Endothelial cell of umbilical vein (primary cell): ENCODE measurements around the gene CXorf65. TPM values are rescaled to one million over a fixed set of nuclear protein-coding genes. Genes with fewer than 3 reads are reported as not detected.

Experiments used
- BruUV-seq: library from RNA; stranded (reverse); fragments of 400-500 nt; replicated peaks from 2 replicates; lab custom pipeline; 2021; lab: Mats Ljungman, UMichigan
- CTCF ChIA-PET: fragments of 300-600, 350-600 bp; sonication (Branson Sonifier 250); formaldehyde crosslinking; loops from one replicate; lab custom pipeline; 2021; ENCODE audit warnings: antibody characterized with exemption, inconsistent platforms; lab: Charles Lee
- POLR2A ChIA-PET: fragments of 300-600, 350-600 bp; sonication (Branson Sonifier 250); formaldehyde crosslinking; loops from one replicate; lab custom pipeline; 2021; ENCODE audit warnings: antibody characterized with exemption, inconsistent platforms; lab: Charles Lee
- DNase-seq: peaks from one replicate; pipeline ENCODE4 v3.0.0-alpha.2; 2011; ENCODE audit warnings: low read depth, low spot score
- FAIRE-seq: peaks from 2 replicates; lab custom pipeline; 2011; peaks lifted over from hg19 to GRCh38; lab: Jason Lieb, UNC
- H2AFZ ChIP-seq: 2 replicates; pipeline ENCODE4 v1.6.0; 2012; ENCODE audit warnings: low read depth, low read length, control low read depth, inconsistent platforms
- H3K27ac ChIP-seq: 2 replicates; pipeline ENCODE4 v1.5.1; 2011; ENCODE audit warnings: low read depth, mild to moderate bottlenecking, control low read depth, low read length, moderate library complexity; ENCODE audit not compliant: insufficient read depth
- H3K27me3 ChIP-seq, 2 experiments: 2 replicates each; pipeline versions ENCODE4 v1.6.0 to v1.6.1; 2011; ENCODE audit warnings: low read length in 2 of 2, mixed read lengths in 1 of 2; ENCODE audit not compliant: control insufficient read depth in 2 of 2, insufficient read depth in 2 of 2
- H3K36me3 ChIP-seq, 2 experiments: 2 replicates in 1 of 2; 3 replicates in 1 of 2; pipeline ENCODE4 v1.5.1; 2011; ENCODE audit warnings: low read length in 2 of 2, mild to moderate bottlenecking in 1 of 2, moderate library complexity in 1 of 2; ENCODE audit not compliant: control insufficient read depth in 2 of 2, insufficient read depth in 2 of 2; ENCODE audit errors: extremely low read depth in 1 of 2
- H3K4me1 ChIP-seq: 3 replicates; pipeline ENCODE4 v1.5.1; 2011; ENCODE audit warnings: mild to moderate bottlenecking, low read length; ENCODE audit not compliant: control insufficient read depth, insufficient read depth; ENCODE audit errors: extremely low read depth
- H3K4me2 ChIP-seq: 2 replicates; pipeline ENCODE4 v1.6.1; 2011; ENCODE audit warnings: low read length, control low read depth, mixed read lengths; ENCODE audit not compliant: insufficient read depth
- H3K4me3 ChIP-seq, 3 experiments: fragments of 200-600 bp in 1 of 3; sonication (generic), shearing (Covaris generic) in 1 of 3; replicated peaks in 1 of 3; 2 replicates each; pipeline ENCODE4 v1.5.1; 2011 to 2016; ENCODE audit warnings: control low read depth in 3 of 3, low read length in 3 of 3, mild to moderate bottlenecking in 2 of 3, inconsistent platforms in 1 of 3, low read depth in 1 of 3, moderate library complexity in 1 of 3; ENCODE audit not compliant: insufficient read depth in 1 of 3
- H3K79me2 ChIP-seq: 2 replicates; pipeline ENCODE4 v1.6.0; 2012; ENCODE audit warnings: low read length, inconsistent platforms; ENCODE audit not compliant: control insufficient read depth, insufficient read depth
- H3K9ac ChIP-seq: replicated peaks from 2 replicates; pipeline ENCODE3; 2011; ENCODE audit warnings: low read length, control low read depth; ENCODE audit not compliant: insufficient read depth; ENCODE audit errors: extremely low read depth
- H3K9me1 ChIP-seq: replicated peaks from 3 replicates; pipeline ENCODE4 v1.6.0; 2011; ENCODE audit warnings: mild to moderate bottlenecking, low read length; ENCODE audit not compliant: control insufficient read depth, insufficient read depth; ENCODE audit errors: extremely low read depth
- H3K9me3 ChIP-seq: replicated peaks from 2 replicates; pipeline ENCODE4 v1.5.1; 2012; ENCODE audit warnings: low read length, inconsistent platforms; ENCODE audit not compliant: control insufficient read depth, insufficient read depth
- H4K20me1 ChIP-seq: replicated peaks from 2 replicates; pipeline ENCODE3; 2011; ENCODE audit warnings: mild to moderate bottlenecking, low read length; ENCODE audit not compliant: control insufficient read depth, insufficient read depth; ENCODE audit errors: extremely low read depth
- CTCF ChIP-seq, 2 donors: IDR thresholded peaks; 1 replicate in 1 of 2; 2 replicates in 1 of 2; pipeline ENCODE4 v1.5.1; 2011; ENCODE audit warnings: low read length in 2 of 2, mild to moderate bottlenecking in 2 of 2, moderate library complexity in 2 of 2, control low read depth in 1 of 2, inconsistent platforms in 1 of 2, low read depth in 1 of 2; ENCODE audit not compliant: insufficient read depth in 1 of 2; ENCODE audit errors: extremely low read depth in 1 of 2
- EZH2 ChIP-seq: IDR thresholded peaks from 2 replicates; pipeline ENCODE4 v1.6.1; 2012; ENCODE audit warnings: borderline replicate concordance, low read depth, mild to moderate bottlenecking, moderate library complexity, low read length, inconsistent platforms; ENCODE audit not compliant: severe bottlenecking
- FOS ChIP-seq: IDR thresholded peaks from 2 replicates; pipeline ENCODE4 v1.6.1; 2011; ENCODE audit warnings: mild to moderate bottlenecking, low read length, moderate library complexity, borderline replicate concordance; ENCODE audit not compliant: insufficient read depth
- GATA2 ChIP-seq: IDR thresholded peaks from 2 replicates; pipeline ENCODE4 v1.7.0; 2011; ENCODE audit warnings: low read depth, mild to moderate bottlenecking, moderate library complexity, mixed read lengths, low read length; ENCODE audit not compliant: insufficient read length, insufficient read depth
- JUN ChIP-seq: IDR thresholded peaks from 2 replicates; pipeline ENCODE4 v1.6.1; 2011; ENCODE audit warnings: borderline replicate concordance, low read depth; ENCODE audit not compliant: insufficient read length, insufficient read depth
- MAX ChIP-seq: IDR thresholded peaks from 2 replicates; pipeline ENCODE4 v1.6.1; 2011; ENCODE audit not compliant: insufficient read depth, insufficient read length
- MYC ChIP-seq: IDR thresholded peaks from one replicate; pipeline ENCODE4 v1.6.1; 2011; ENCODE audit warnings: mild to moderate bottlenecking, low read depth, low read length
- POLR2A ChIP-seq: IDR thresholded peaks from 2 replicates; pipeline ENCODE4 v1.6.1; 2012; ENCODE audit warnings: low read depth, mild to moderate bottlenecking, control low read depth, low read length
- POLR2AphosphoS5 ChIP-seq: IDR thresholded peaks from 2 replicates; pipeline ENCODE4 v1.6.1; 2012; ENCODE audit warnings: low read depth, mild to moderate bottlenecking, control low read depth, low read length, moderate library complexity; ENCODE audit not compliant: insufficient read depth
- dilution Hi-C: fragments of 300-500 bp; cut with MboI; formaldehyde crosslinking; loops from one replicate; pipeline ENCODE4 v1.15.0; 2019; ENCODE audit warnings: low sequenced_read_pairs; ENCODE audit not compliant: extremely low pct_ligation_motif_present
- intact Hi-C: fragments of 100-400 bp; cut with micrococcal nuclease; formaldehyde crosslinking; loops from one replicate; pipeline ENCODE4 v1.10.0; 2022
- polyA plus RNA-seq, 4 experiments: library from polyadenylated mRNA; depleted of rRNA in 3 of 4; stranded (reverse) in 3 of 4; unstranded in 1 of 4; fragments of >200 nt; gene quantifications; 2 replicates each; pipeline versions ENCODE4 v1.2.1 to v1.2.3, GENCODE V29; 2011 to 2012; ENCODE audit warnings: missing spikeins in 1 of 4
- total RNA-seq: library from RNA; stranded (reverse); gene quantifications from 2 replicates; pipeline ENCODE4 v1.2.3, GENCODE V29; 2021

Gene CXorf65
- total and polyA plus RNA-seq, 2 donors (not counting 3 experiments of a cell fraction or from before 2014, with no cell fraction given): not detected

GRCh38 chrX:71057848-71058530 lies 48.6 kb downstream of the CXorf65 start:
- TF ChIP-seq FOS (no peak), EZH2 (no peak), JUN (no peak), MYC (no peak)
- H3K4me1 ChIP-seq: no peaks in the 10 kb centered on the region
- intact Hi-C loops: no loop called here
- no peak overlapping the region for H3K9ac ChIP-seq
- no peak overlapping the region for H3K4me3 ChIP-seq
- H3K27me3 ChIP-seq: no peaks in the 10 kb centered on the region
- POLR2A ChIA-PET: interaction anchor here (0.6 kb wide), 1 partner anchor 82 kb away, joined by 3 read pairs; no protein-coding TSS in a partner anchor
- FAIRE-seq (peak; percentile 31), DNase-seq (no peak)
- no peaks in the 10 kb centered on the region for H3K79me2 ChIP-seq
- H3K36me3 ChIP-seq: peaks cover 0 to 9% of the 10 kb centered on the region in 2 experiments
- no TSS peak for BruUV-seq
- CTCF ChIA-PET: no interaction called here
- H3K9me1 ChIP-seq: no peaks in the 10 kb centered on the region
- H3K9me3 ChIP-seq: no peaks in the 10 kb centered on the region
- no peak overlapping the region for H3K4me2 ChIP-seq
- H4K20me1 ChIP-seq: no peaks in the 10 kb centered on the region
- dilution Hi-C loops: no loop called here
- no peak overlapping the region for H2AFZ ChIP-seq
- no peak overlapping the region for H3K27ac ChIP-seq

- no TSS peak for BruUV-seq
- dilution Hi-C loops: no loop called here
- H3K27me3 ChIP-seq: no peaks in the 10 kb centered on the region
- peaks cover 0 to 9% of the 10 kb centered on the region in 2 experiments for H3K36me3 ChIP-seq
- no peak for TF ChIP-seq MAX
- no peak for TF ChIP-seq POLR2AphosphoS5
- no peak for TF ChIP-seq JUN
- no peak for TF ChIP-seq FOS
- no peak for TF ChIP-seq CTCF (IDR thresholded peaks at IDR 0.05; ENCODE audit: extremely low read depth in 1 of 2, insufficient read depth in 1 of 2, low read depth in 1 of 2, low read length in 2 of 2)
- no peak for TF ChIP-seq GATA2
- TF ChIP-seq POLR2A: no peak
- TF ChIP-seq MYC: no peak
- no peak for TF ChIP-seq EZH2
- no peak overlapping the region for H2AFZ ChIP-seq
- H3K79me2 ChIP-seq: no peaks in the 10 kb centered on the region
- no peaks in the 10 kb centered on the region for H3K9me1 ChIP-seq
- H3K9ac ChIP-seq: no peak overlapping the region
- H3K9me3 ChIP-seq: no peaks in the 10 kb centered on the region
- DNase-seq: no peak
- H3K4me1 ChIP-seq: no peaks in the 10 kb centered on the region
- ChIA-PET POLR2A (no interaction called here), CTCF (no interaction called here)
- no peak for FAIRE-seq
- no peak overlapping the region for H3K27ac ChIP-seq
- intact Hi-C loops: no loop called here
- H3K4me3 ChIP-seq: no peak overlapping the region
- no peaks in the 10 kb centered on the region for H4K20me1 ChIP-seq
- H3K4me2 ChIP-seq: no peak overlapping the region
Observed at GRCh38 chrX:71056867-71057266, 49.7 kb downstream of the CXorf65 start.
